HG03159 (cell line): ENCODE measurements around the gene GLTPD2.

Source experiments
- ATAC-seq: cut with Tn5 transposase; IDR thresholded peaks from one replicate; pipeline ENCODE4 v1.9.1; 2021; ENCODE audit warnings: mild to moderate bottlenecking, moderate library complexity; ENCODE audit not compliant: unreplicated experiment

GLTPD2 gene

DNA sequence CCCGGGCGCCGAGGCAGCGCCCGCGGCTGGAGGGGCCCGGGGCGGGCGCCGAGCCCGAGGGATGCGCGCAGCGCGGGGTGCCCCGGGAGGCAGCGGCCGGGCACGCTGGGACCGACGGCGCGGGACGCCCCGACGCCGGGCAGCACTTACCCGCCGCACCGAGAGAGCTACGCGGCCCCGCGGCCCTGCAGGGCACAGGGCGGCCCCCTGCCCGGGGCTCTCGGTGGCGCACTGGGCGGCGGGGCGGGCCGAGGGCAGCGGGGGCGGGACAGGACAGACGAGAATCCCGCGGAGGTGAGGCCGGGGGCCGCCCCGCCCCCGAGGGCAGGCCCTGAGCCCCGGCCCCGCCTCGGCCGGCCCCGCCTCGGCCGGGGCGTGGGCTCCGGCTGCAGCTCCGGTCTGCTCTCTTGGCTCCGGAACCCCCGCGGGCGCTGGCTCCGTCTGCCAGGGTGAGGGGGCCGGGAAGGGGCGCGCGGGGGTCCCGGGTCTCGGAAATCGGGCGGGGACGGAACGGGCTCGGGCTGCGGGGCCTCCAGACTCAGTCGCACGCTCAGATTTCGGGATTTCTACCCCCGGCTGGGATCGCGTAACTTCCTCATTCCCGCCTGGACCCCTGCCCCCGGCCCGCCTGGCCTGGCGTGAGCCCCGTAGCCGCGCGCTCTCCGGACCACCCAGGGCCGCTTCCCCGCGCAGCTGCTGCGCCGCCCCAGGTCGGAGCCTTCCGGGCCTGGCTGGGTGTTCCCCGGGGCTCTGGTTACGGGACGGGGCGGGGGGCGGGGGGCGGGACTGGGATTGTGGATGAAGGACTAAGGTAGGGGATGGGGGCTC, 18.2 kb downstream of the GLTPD2 start, which contains the start of gene PLD2:
Gene PLD2 (plus strand): TSS at position 376 of the 828 bp plus-strand sequence. CDS start 621 bp downstream, outside the sequence.
- peak; percentile 91 for ATAC-seq

DNA sequence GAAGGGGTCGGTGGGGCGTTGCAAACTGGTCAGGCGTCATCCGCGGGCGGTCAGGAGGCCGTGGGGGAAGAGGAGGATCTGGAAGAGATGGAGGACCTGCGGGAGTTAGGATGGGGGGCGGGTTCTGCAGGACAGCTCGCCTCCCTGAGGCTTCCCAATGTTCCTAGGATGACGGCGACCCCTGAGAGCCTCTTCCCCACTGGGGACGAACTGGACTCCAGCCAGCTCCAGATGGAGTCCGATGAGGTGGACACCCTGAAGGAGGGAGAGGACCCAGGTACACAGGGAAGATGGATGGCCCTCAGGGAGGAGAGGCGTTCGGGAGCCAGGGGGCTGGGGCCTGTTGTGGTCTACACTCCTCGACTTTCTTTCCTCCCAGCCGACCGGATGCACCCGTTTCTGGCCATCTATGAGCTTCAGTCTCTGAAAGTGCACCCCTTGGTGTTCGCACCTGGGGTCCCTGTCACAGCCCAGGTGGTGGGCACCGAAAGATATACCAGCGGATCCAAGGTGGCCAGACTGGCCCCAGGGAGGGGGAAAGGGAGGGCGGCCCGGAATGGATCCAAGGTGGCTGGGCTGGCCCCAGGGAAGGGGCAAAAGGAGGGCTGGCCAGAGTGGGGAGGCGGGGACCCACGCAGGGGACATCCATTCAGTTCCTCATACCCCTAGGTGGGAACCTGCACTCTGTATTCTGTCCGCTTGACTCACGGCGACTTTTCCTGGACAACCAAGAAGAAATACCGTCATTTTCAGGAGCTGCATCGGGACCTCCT, 19.0 kb downstream of the GLTPD2 start:
- ATAC-seq, result no peak

- ATAC-seq, result no peak
Measured at GRCh38 chr17:4808378-4808767, 19.6 kb downstream of the GLTPD2 start.

DNA sequence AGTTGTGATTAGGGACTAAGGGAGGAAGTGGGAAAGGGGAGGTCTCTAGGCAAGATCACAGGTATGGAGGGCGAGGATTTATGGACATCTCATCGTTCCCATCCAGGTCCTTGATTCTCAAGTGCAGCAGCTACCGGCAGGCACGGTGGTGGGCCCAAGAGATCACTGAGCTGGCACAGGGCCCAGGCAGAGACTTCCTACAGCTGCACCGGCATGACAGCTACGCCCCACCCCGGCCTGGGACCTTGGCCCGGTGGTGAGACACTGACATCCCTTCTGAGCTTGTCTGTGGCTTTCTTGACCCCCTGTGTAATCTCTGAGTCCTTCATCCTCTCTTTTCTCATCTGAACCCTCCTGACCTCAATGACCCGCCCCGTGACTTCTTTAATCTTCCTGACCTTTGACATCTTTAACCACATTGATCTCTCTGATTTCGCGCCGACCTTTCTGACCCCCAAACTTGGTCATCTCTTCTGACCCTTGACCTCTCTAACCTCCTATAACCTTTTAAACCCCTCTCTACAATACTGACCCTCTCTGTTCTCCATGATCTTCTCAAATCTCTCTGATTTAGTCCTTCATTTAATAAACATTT, 22.0 kb downstream of the GLTPD2 start:
- no peak for ATAC-seq

GRCh38 chr17:4811471-4811870, 22.7 kb downstream of the GLTPD2 start:
- no peak for ATAC-seq

- no peak for ATAC-seq
Measured at GRCh38 chr17:4812690-4813089, 23.9 kb downstream of the GLTPD2 start.

- ATAC-seq, result no peak
Measured at GRCh38 chr17:4815043-4815675, 26.4 kb downstream of the GLTPD2 start.

GRCh38 chr17:4816826-4817225, 28.1 kb downstream of the GLTPD2 start:
- no peak for ATAC-seq

DNA sequence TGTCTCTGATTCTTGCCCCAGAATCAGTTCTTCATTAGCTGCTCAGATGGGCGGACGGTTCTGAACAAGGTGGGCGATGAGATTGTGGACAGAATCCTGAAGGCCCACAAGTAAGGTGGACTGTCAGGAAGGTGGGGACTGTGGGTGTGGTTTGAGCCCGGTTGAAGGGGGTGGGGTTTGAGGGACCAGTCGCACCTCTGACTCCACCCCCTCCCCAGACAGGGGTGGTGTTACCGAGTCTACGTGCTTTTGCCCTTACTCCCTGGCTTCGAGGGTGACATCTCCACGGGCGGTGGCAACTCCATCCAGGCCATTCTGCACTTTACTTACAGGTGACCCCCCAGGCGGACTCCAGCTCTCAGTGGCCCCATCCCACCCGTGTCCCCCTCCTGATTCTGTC, 29.5 kb downstream of the GLTPD2 start:
- ATAC-seq, result no peak

DNA sequence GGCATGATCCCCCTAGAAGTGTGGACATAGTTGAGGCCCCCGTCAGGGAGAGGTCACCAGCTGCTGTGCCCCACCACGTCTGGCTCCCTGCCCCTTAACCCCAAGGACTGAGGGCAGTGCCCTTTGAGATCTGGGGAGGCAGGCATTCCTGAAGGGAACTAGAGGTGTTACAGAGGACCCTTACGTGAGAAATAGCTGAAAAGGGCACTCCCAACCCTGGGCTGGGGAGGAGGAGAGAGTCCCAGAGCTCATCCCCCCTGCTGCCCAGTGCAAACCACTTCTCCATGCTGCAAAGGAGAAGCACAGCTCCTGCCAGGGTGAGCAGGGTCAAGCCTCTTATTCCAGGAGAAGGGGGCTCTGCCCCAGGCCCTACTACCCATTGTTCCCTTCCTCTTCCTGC, 34.1 kb downstream of the GLTPD2 start:
- no peak for ATAC-seq

DNA sequence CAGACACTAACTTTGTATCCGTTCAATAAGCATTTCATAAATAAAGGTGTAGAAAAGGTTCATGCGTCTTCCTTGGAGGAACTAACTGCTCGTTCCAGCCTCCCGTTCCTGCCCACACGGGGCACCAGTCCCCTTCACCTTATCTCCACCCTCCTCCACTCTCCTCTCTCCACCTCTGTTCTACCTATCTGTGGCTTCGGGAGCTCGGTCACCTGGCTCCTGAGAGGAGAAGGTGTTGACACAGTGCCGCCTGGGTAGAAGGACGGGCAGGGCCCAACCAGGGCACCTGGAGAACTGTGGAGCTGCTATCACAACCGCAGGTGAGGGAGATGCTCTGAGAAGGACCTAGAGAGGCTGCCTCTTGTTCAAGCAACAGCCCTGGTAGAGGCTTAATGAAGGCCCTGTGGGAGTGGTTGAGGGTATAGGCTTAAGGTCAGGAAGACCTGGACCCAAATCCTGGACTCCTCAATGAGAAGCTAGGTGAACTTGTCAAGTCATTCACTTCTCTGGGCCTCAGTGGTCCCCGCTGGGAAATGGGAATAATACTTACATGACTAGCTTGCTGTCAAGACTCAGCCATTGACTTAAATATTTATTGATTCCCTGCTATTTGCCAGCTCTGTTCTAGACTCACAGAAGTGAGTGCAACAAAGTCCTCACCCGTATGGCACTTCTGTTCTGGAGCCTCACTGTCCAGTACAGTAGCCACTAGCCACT, 34.8 kb downstream of the GLTPD2 start:
- no peak for ATAC-seq

DNA sequence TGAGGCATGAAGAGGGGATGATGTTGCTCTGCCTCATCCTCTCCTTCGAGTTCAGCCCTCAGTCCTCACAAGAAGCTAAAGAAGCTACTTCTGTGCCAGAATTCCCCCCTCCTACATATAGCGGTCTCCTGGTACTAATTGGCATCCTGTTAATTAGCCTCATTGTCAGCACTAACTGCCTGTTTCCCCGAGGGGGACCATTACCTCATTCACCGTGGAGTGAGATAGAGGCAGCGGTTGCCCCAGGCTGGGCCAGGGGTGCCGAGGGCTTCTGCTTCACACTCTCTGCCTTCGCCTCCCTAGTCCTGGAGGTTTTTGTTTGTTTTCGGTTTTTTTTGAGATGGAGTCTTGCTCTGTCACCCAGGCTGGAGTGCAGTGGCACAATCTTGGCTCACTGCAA, 38.6 kb downstream of the GLTPD2 start:
- ATAC-seq, result no peak

- ATAC-seq, result peak; percentile 9
Measured at GRCh38 chr17:4832829-4833177, 44.0 kb downstream of the GLTPD2 start.

GRCh38 chr17:4833178-4833940, 44.6 kb downstream of the GLTPD2 start, which contains the start of gene MINK1:
TSS of gene MINK1 (plus strand) at chr17:4833340. CDS start at chr17:4833584, 244 bp downstream.
- peak; percentile 78 for ATAC-seq

DNA sequence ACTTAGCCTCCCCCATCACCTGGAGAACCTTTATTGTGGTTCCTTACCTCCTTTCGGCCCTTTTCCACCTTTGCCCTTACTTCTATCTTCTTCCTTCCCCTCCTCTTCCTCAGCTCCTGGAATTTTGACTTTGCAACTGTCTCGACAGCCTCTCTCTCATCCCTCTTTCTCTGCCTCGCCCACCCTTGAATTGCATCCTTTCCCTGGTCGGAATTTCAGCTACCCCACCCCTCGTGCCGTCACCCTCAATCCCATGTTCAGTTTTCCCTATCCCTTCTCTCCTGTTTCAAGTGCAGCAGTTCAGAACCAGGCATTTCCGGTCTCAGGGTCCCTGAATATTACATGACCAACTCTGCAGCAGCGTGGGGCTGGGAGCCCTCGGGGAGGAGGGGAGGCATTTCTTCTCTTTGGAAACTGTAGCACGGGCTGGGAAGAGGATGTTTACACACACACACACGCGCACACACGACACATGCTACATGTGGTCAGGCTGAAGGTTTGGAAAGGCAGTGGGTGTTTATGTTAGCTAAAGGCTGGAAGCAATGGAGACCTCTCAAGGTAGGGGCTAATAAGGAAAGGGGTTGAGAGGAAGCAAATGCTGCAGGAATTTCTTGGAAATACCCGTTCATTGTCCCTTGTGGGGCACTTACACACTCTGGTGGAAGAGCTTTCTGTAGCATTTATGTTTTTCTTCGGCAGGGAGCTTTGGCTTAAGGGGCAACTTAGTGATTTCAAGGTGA, 45.3 kb downstream of the GLTPD2 start:
- ATAC-seq, result no peak

- no peak for ATAC-seq
Measured at GRCh38 chr17:4834681-4835020, 45.9 kb downstream of the GLTPD2 start.

DNA sequence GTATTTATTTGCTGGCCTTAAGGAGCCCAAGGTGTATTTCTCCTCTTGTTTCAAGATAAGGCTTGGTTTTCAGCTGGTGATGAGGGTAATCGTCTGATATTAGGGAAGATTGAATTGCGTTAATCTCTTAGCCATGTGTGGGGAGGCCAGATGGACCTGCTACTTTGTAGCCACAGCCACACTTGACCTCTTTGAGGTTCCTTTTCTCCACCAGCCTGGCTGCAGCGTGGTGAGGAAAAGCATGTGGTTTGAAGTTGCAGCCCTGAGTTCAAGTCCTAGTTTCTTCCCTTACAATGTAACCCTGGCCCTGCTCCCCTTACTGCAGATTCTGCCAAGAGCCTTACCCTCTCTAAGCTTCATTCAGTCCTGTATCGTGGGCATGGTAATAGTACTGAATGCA, 47.5 kb downstream of the GLTPD2 start:
- no peak for ATAC-seq

- no peak for ATAC-seq
Measured at GRCh38 chr17:4837471-4838308, 48.9 kb downstream of the GLTPD2 start.
